Liver (tissue), 3 donors: ENCODE results near the gene PPM1D.

Source experiments
- CTCF ChIP-seq: fragments of 150-350 bp; IDR thresholded peaks from 2 replicates; pipeline ENCODE4 v1.5.1; 2017; ENCODE audit warnings: improper control_type of control experiment, low read depth, low read length; ENCODE audit not compliant: missing input control
- EGR1 ChIP-seq, 2 donors: IDR thresholded peaks; 2 replicates each; pipeline ENCODE4 v1.6.1; 2016 to 2018; ENCODE audit warnings: antibody characterized with exemption in 2 of 2, low read depth in 2 of 2
- GABPA ChIP-seq, 2 donors: IDR thresholded peaks in 1 of 2; conservative IDR thresholded peaks in 1 of 2; 2 replicates each; pipeline ENCODE4 v1.6.1; 2016; ENCODE audit warnings: antibody characterized with exemption in 2 of 2, mild to moderate bottlenecking in 1 of 2, moderate library complexity in 1 of 2
- JUND ChIP-seq, 2 donors: IDR thresholded peaks; 2 replicates each; pipeline ENCODE4 v1.6.1; 2016; ENCODE audit warnings: antibody characterized with exemption in 2 of 2
- RAD21 ChIP-seq, 2 donors: IDR thresholded peaks; 2 replicates each; pipeline ENCODE4 v1.6.1; 2016; ENCODE audit warnings: antibody characterized with exemption in 2 of 2, mild to moderate bottlenecking in 2 of 2
- SP1 ChIP-seq: IDR thresholded peaks from 2 replicates; pipeline ENCODE4 v1.6.1; 2018; ENCODE audit warnings: antibody characterized with exemption, mild to moderate bottlenecking
- donor health status: healthy.
- donor health status: healthy.

- TF ChIP-seq CTCF (no peak), GABPA (IDR thresholded peaks at IDR 0.05 in 1 of 2, conservative IDR thresholded peaks at IDR 0.05 in 1 of 2) (no peak), JUND (IDR thresholded peaks at IDR 0.05) (no peak), RAD21 (IDR thresholded peaks at IDR 0.05) (no peak), SP1 (no peak), EGR1 (IDR thresholded peaks at IDR 0.05; ENCODE audit: low read depth in 2 of 2) (no peak)
Measured at GRCh38 chr17:60598001-60598736, 1.8 kb upstream of the PPM1D start.
